ENCODE measurements around the gene RFWD3.
A peak's percentile ranks its signal among the peaks of the same experiment; 100 is the strongest.

Gene RFWD3

GRCh38 chr16:74633686-74634085 is 33.0 kb downstream of the RFWD3 start:
- ChIA-PET CTCF (no interaction called here), POLR2A (no interaction called here)
- TF ChIP-seq SUZ12 (IDR thresholded peaks at IDR 0.05) (no peak), FOXA1 (IDR thresholded peaks at IDR 0.05) (no peak)
- DNase-seq (ENCODE audit: extremely low spot score), result no peak

GRCh38 chr16:74627506-74628220 is 39.0 kb downstream of the RFWD3 start:
- no peak for DNase-seq (ENCODE audit: extremely low spot score)
- POLR2A ChIA-PET, result no interaction called here
- CTCF ChIA-PET, result no interaction called here
- TF ChIP-seq HDGF (IDR thresholded peaks at IDR 0.05; ENCODE audit: borderline replicate concordance), result no peak
- no peak for TF ChIP-seq CTBP1 (IDR thresholded peaks at IDR 0.05; ENCODE audit: borderline replicate concordance)
- TF ChIP-seq NFRKB (IDR thresholded peaks at IDR 0.05), result no peak
- no peak for TF ChIP-seq FOXM1 (IDR thresholded peaks at IDR 0.05; ENCODE audit: borderline replicate concordance)
- no peak for TF ChIP-seq ELF4 (IDR thresholded peaks at IDR 0.05)
- no peak for TF ChIP-seq SUZ12 (IDR thresholded peaks at IDR 0.05)
- no peak for TF ChIP-seq TARDBP (IDR thresholded peaks at IDR 0.05)
- no peak for TF ChIP-seq ARNT (IDR thresholded peaks at IDR 0.05)
- TF ChIP-seq LEF1 (IDR thresholded peaks at IDR 0.05; ENCODE audit: borderline replicate concordance), result no peak
- no peak for TF ChIP-seq SP1 (IDR thresholded peaks at IDR 0.05)
- no peak for TF ChIP-seq PKNOX1 (IDR thresholded peaks at IDR 0.05)
- TF ChIP-seq FOXA1 (IDR thresholded peaks at IDR 0.05), result no peak
- TF ChIP-seq ZNF384 (IDR thresholded peaks at IDR 0.05), result no peak
- no peak for TF ChIP-seq FOXK2 (IDR thresholded peaks at IDR 0.05)
- no peak for TF ChIP-seq BHLHE40 (IDR thresholded peaks at IDR 0.05; ENCODE audit: borderline replicate concordance)
- TF ChIP-seq L3MBTL2 (conservative IDR thresholded peaks at IDR 0.05), result no peak

GRCh38 chr16:74626741-74627416 is 39.8 kb downstream of the RFWD3 start:
- CTCF ChIA-PET, result no interaction called here
- TF ChIP-seq FOXM1 (IDR thresholded peaks at IDR 0.05; ENCODE audit: borderline replicate concordance) (no peak), PKNOX1 (IDR thresholded peaks at IDR 0.05) (no peak), BHLHE40 (IDR thresholded peaks at IDR 0.05; ENCODE audit: borderline replicate concordance) (no peak), FOXK2 (IDR thresholded peaks at IDR 0.05) (no peak), ELF4 (IDR thresholded peaks at IDR 0.05) (no peak)
- POLR2A ChIA-PET, result no interaction called here
- DNase-seq (ENCODE audit: extremely low spot score), result no peak

- TF ChIP-seq TARDBP (IDR thresholded peaks at IDR 0.05) (no peak), BHLHE40 (IDR thresholded peaks at IDR 0.05; ENCODE audit: borderline replicate concordance) (no peak), ARNT (IDR thresholded peaks at IDR 0.05) (no peak), PKNOX1 (IDR thresholded peaks at IDR 0.05) (no peak), CTBP1 (IDR thresholded peaks at IDR 0.05; ENCODE audit: borderline replicate concordance) (no peak), FOXA1 (IDR thresholded peaks at IDR 0.05) (no peak), FOXM1 (IDR thresholded peaks at IDR 0.05; ENCODE audit: borderline replicate concordance) (no peak), SUZ12 (IDR thresholded peaks at IDR 0.05) (no peak), NFRKB (IDR thresholded peaks at IDR 0.05) (no peak), ZNF384 (IDR thresholded peaks at IDR 0.05) (no peak), FOXK2 (IDR thresholded peaks at IDR 0.05) (no peak), LEF1 (IDR thresholded peaks at IDR 0.05; ENCODE audit: borderline replicate concordance) (no peak), L3MBTL2 (conservative IDR thresholded peaks at IDR 0.05) (no peak), HDGF (IDR thresholded peaks at IDR 0.05; ENCODE audit: borderline replicate concordance) (no peak), SP1 (IDR thresholded peaks at IDR 0.05) (no peak), ELF4 (IDR thresholded peaks at IDR 0.05) (no peak)
- ChIA-PET CTCF (interaction anchor here (0.6 kb wide), 1 partner anchor 104 kb away, joined by 3 read pairs; no protein-coding TSS in a partner anchor), POLR2A (no interaction called here)
- DNase-seq (ENCODE audit: extremely low spot score), result no peak
These were observed 41.0 kb downstream of the RFWD3 start for GRCh38 chr16:74625500-74626350.

GRCh38 chr16:74623839-74624235 is 42.8 kb downstream of the RFWD3 start:
- DNase-seq (ENCODE audit: extremely low spot score), result no peak

GRCh38 chr16:74623214-74623838 is 43.4 kb downstream of the RFWD3 start:
- peak; percentile 45 for DNase-seq (ENCODE audit: extremely low spot score)
- no peak for TF ChIP-seq FOXM1 (IDR thresholded peaks at IDR 0.05; ENCODE audit: borderline replicate concordance)
- TF ChIP-seq SP1 (IDR thresholded peaks at IDR 0.05), result no peak
- POLR2A ChIA-PET, result no interaction called here
- CTCF ChIA-PET, result no interaction called here

More at GRCh38 chr16:74623839-74624235, 42.8 kb downstream of the RFWD3 start:
- TF ChIP-seq L3MBTL2 (conservative IDR thresholded peaks at IDR 0.05), result no peak
- CTCF ChIA-PET, result no interaction called here
- POLR2A ChIA-PET, result no interaction called here

All from HEK293T (cell line).